B cell (primary cell): ENCODE results near the gene B4GALNT3. TPM values are rescaled to one million over a fixed set of nuclear protein-coding genes. Genes with fewer than 3 reads are reported as not detected.

Experiments used
- ATAC-seq: fragments of 200-7000 bp; cut with Tn5 transposase; one replicate; pipeline ENCODE4 v1.10.0; 2021; ENCODE audit warnings: low read depth, mild to moderate bottlenecking, moderate number of reproducible peaks, moderate library complexity
- CTCF ChIA-PET: fragments of 350-600 bp; sonication (Branson Sonifier 250); formaldehyde crosslinking; loops from one replicate; lab custom pipeline; 2021; ENCODE audit warnings: antibody characterized with exemption, inconsistent platforms; lab: Charles Lee
- POLR2A ChIA-PET: fragments of 350-600 bp; sonication (Branson Sonifier 250); formaldehyde crosslinking; loops from one replicate; lab custom pipeline; 2021; ENCODE audit warnings: antibody characterized with exemption; lab: Charles Lee
- DNase-seq: peaks from one replicate; pipeline ENCODE4 v3.0.0; 2013
- H2AFZ ChIP-seq: 2 replicates; pipeline ENCODE4 v1.6.1; 2012; ENCODE audit warnings: mild to moderate bottlenecking, low read depth, low read length; ENCODE audit not compliant: insufficient read depth, poor library complexity, severe bottlenecking
- H3K27ac ChIP-seq, 2 donors: 1 replicate in 1 of 2; 2 replicates in 1 of 2; pipeline ENCODE4 v1.5.1; 2012 to 2013; ENCODE audit warnings: low read length in 2 of 2, mild to moderate bottlenecking in 2 of 2, moderate library complexity in 1 of 2
- H3K27me3 ChIP-seq, 4 experiments: fragments of 200-600 bp in 1 of 4; sonication (generic) in 1 of 4; replicated peaks in 1 of 4; 1 replicate in 2 of 4; 2 replicates in 2 of 4; pipeline versions ENCODE4 v1.6.1 to v1.7.0; 2013 to 2016; ENCODE audit warnings: low read length in 3 of 4, mild to moderate bottlenecking in 2 of 4, mixed read lengths in 1 of 4, moderate library complexity in 1 of 4; ENCODE audit not compliant: insufficient read depth in 4 of 4, control insufficient read depth in 3 of 4; ENCODE audit errors: control extremely low read depth in 1 of 4
- H3K36me3 ChIP-seq, 2 experiments: replicated peaks in 1 of 2; 1 replicate in 1 of 2; 2 replicates in 1 of 2; pipeline versions ENCODE4 v1.6.1 to v1.7.1; 2013; ENCODE audit warnings: low read length in 1 of 2; ENCODE audit not compliant: insufficient read depth in 2 of 2, control insufficient read depth in 1 of 2; ENCODE audit errors: control extremely low read depth in 1 of 2, extremely low read depth in 1 of 2
- H3K4me1 ChIP-seq, 2 donors: fragments of 200-600 bp in 1 of 2; sonication (generic) in 1 of 2; 1 replicate in 1 of 2; 2 replicates in 1 of 2; pipeline versions ENCODE4 v1.5.1 to v1.6.1; 2013 to 2017; ENCODE audit warnings: low read length in 2 of 2; ENCODE audit not compliant: control insufficient read depth in 2 of 2, insufficient read depth in 2 of 2
- H3K4me2 ChIP-seq: replicated peaks from 2 replicates; pipeline ENCODE3; 2012; ENCODE audit warnings: mild to moderate bottlenecking, low read depth, low read length; ENCODE audit not compliant: poor library complexity, severe bottlenecking
- H3K4me3 ChIP-seq, 5 experiments: fragments of 200-600 bp in 1 of 5; sonication (generic) in 1 of 5; 1 replicate in 3 of 5; 2 replicates in 2 of 5; pipeline versions ENCODE4 v1.5.1 to v1.7.0; 2011 to 2016; ENCODE audit warnings: low read length in 4 of 5, mild to moderate bottlenecking in 4 of 5, low read depth in 2 of 5, control low read depth in 1 of 5, moderate library complexity in 1 of 5; ENCODE audit not compliant: insufficient read depth in 1 of 5; ENCODE audit errors: control extremely low read depth in 1 of 5, extremely low read depth in 1 of 5
- H3K79me2 ChIP-seq: fragments of 200-600 bp; sonication (generic); one replicate; pipeline ENCODE4 v1.6.0; 2016; ENCODE audit warnings: low read length; ENCODE audit not compliant: control insufficient read depth, insufficient read depth
- H3K9ac ChIP-seq: fragments of 200-600 bp; sonication (generic); 2 replicates; pipeline ENCODE4 v1.6.1; 2017; ENCODE audit warnings: mild to moderate bottlenecking, low read length, moderate library complexity
- H3K9me3 ChIP-seq, 3 donors: one replicate each; pipeline versions ENCODE4 v1.6.1 to v1.7.1; 2013; ENCODE audit warnings: low read length in 2 of 3; ENCODE audit not compliant: control insufficient read depth in 2 of 3, insufficient read depth in 1 of 3; ENCODE audit errors: control extremely low read depth in 1 of 3
- H4K20me1 ChIP-seq: 2 replicates; pipeline ENCODE4 v1.6.0; 2012; ENCODE audit warnings: mild to moderate bottlenecking, low read length; ENCODE audit not compliant: insufficient read depth, control insufficient read depth, poor library complexity, severe bottlenecking
- H3K27ac Mint-ChIP-seq: one replicate; pipeline ENCODE4 v1.8.0; 2021; ENCODE audit warnings: mixed read lengths
- H3K27me3 Mint-ChIP-seq: one replicate; pipeline ENCODE4 v1.8.0; 2021; ENCODE audit warnings: mixed read lengths
- H3K4me1 Mint-ChIP-seq: one replicate; pipeline ENCODE4 v1.8.0; 2021; ENCODE audit warnings: mixed read lengths
- H3K4me3 Mint-ChIP-seq: one replicate; pipeline ENCODE4 v1.8.0; 2021; ENCODE audit warnings: mixed read lengths
- H3K9me3 Mint-ChIP-seq: one replicate; pipeline ENCODE4 v1.8.0; 2022; ENCODE audit warnings: mixed read lengths; ENCODE audit not compliant: insufficient read depth
- EZH2 ChIP-seq: IDR thresholded peaks from 2 replicates; pipeline ENCODE4 v1.6.1; 2012; ENCODE audit warnings: borderline replicate concordance, low read depth, mild to moderate bottlenecking, moderate library complexity, low read length; ENCODE audit not compliant: insufficient read depth, poor library complexity, severe bottlenecking
- WGBS: methylation state at CpG from one replicate; pipeline ENCODE4 v1.1.5; 2013; ENCODE audit warnings: missing lambda C conversion rate; ENCODE audit not compliant: insufficient coverage; 5-methylcytosine and 5-hydroxymethylcytosine counted together
- intact Hi-C: fragments of 100-400 bp; cut with micrococcal nuclease; formaldehyde crosslinking; loops from one replicate; pipeline ENCODE4 v1.10.0; 2022
- polyA plus RNA-seq: library from polyadenylated mRNA; depleted of rRNA; stranded (reverse); fragments of >200 nt; gene quantifications from 2 replicates; pipeline ENCODE4 v1.2.3, GENCODE V29; 2012
- total RNA-seq, 2 donors: library from RNA; stranded (reverse); fragments of 120-200 nt in 1 of 2; gene quantifications; 1 replicate in 1 of 2; 2 replicates in 1 of 2; pipeline versions ENCODE4 v1.2.3 to v1.2.4, GENCODE V29; 2013 to 2022
- TF ChIP-seq, protein P1 (sequence below): fragments of 200-600 bp; IDR thresholded peaks from one replicate; pipeline ENCODE4 v1.8.0; 2022; ENCODE audit warnings: antibody characterized with exemption, mild to moderate bottlenecking

The B4GALNT3 gene
- total and polyA plus RNA-seq, 2 donors (not counting 1 experiment from before 2014, with no cell fraction given) = 0.25 TPM; not detected in 1

GRCh38 chr12:517538-517937, 57.8 kb downstream of the B4GALNT3 start:
- peaks cover 0 to 4% (median 0%) of the 10 kb centered on the region in 3 donors for H3K9me3 ChIP-seq
- no peaks in the 10 kb centered on the region for H3K9me3 Mint-ChIP-seq
- DNase-seq (no peak), ATAC-seq (no peak)
- no peak overlapping the region for H3K27ac Mint-ChIP-seq
- H3K79me2 ChIP-seq = no peaks in the 10 kb centered on the region
- ChIA-PET POLR2A (no interaction called here), CTCF (no interaction called here)
- no peaks in the 10 kb centered on the region for H3K36me3 ChIP-seq
- no peak overlapping the region for H3K9ac ChIP-seq
- no peak overlapping the region for H3K4me3 ChIP-seq
- H3K27ac ChIP-seq = no peak overlapping the region
- TF ChIP-seq EZH2 = no peak
- TF ChIP-seq, protein P1, sequence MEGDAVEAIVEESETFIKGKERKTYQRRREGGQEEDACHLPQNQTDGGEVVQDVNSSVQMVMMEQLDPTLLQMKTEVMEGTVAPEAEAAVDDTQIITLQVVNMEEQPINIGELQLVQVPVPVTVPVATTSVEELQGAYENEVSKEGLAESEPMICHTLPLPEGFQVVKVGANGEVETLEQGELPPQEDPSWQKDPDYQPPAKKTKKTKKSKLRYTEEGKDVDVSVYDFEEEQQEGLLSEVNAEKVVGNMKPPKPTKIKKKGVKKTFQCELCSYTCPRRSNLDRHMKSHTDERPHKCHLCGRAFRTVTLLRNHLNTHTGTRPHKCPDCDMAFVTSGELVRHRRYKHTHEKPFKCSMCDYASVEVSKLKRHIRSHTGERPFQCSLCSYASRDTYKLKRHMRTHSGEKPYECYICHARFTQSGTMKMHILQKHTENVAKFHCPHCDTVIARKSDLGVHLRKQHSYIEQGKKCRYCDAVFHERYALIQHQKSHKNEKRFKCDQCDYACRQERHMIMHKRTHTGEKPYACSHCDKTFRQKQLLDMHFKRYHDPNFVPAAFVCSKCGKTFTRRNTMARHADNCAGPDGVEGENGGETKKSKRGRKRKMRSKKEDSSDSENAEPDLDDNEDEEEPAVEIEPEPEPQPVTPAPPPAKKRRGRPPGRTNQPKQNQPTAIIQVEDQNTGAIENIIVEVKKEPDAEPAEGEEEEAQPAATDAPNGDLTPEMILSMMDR = no peak
- no peaks in the 10 kb centered on the region for H4K20me1 ChIP-seq
- no peaks in the 10 kb centered on the region for H3K4me1 ChIP-seq
- 83% methylated on average over 2 of the region's 3 CpGs for WGBS
- H3K4me2 ChIP-seq = no peak overlapping the region
- H3K4me1 Mint-ChIP-seq = no peaks in the 10 kb centered on the region
- no peak overlapping the region for H2AFZ ChIP-seq
- no peak overlapping the region for H3K4me3 Mint-ChIP-seq
- H3K27me3 ChIP-seq = peaks cover 0 to 10% (median 1%) of the 10 kb centered on the region in 4 experiments
- H3K27me3 Mint-ChIP-seq = peaks cover 28% of the 10 kb centered on the region
- intact Hi-C loops = no loop called here

DNA sequence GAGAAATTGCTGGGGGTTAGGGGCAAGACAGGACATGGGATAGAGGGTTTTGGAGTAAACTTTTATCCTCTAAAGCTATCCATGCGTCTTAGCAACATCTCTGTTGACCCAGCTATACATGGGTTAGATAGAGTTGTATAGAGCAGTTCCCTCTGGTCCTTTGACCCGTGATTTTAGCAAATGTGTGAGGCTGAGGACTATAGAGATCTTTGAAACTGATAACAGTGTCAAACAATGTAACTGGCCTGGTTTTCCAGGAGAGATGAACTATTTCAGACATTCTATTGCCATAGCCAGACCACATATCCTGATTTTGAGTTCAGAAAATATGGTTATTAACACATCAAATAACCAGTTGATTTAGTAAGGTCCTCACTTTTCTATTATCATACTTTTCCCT, 60.4 kb downstream of the B4GALNT3 start:
- H3K79me2 ChIP-seq = no peaks in the 10 kb centered on the region
- no CpG with 5 or more reads among the region's 2 CpGs for WGBS
- H3K4me1 Mint-ChIP-seq = no peaks in the 10 kb centered on the region
- H3K9ac ChIP-seq = no peak overlapping the region
- H3K4me3 Mint-ChIP-seq = no peak overlapping the region
- H4K20me1 ChIP-seq = no peaks in the 10 kb centered on the region
- H3K4me2 ChIP-seq = no peak overlapping the region
- no peak overlapping the region for H3K4me3 ChIP-seq
- intact Hi-C loops = no loop called here
- no peaks in the 10 kb centered on the region for H3K4me1 ChIP-seq
- peaks cover 21% of the 10 kb centered on the region for H3K27me3 Mint-ChIP-seq
- H3K27me3 ChIP-seq = peaks cover 0 to 8% (median 1%) of the 10 kb centered on the region in 4 experiments
- no peak overlapping the region for H3K27ac Mint-ChIP-seq
- no peaks in the 10 kb centered on the region for H3K36me3 ChIP-seq
- no peak for TF ChIP-seq EZH2
- TF ChIP-seq, protein P1 = no peak
- POLR2A ChIA-PET = no interaction called here
- H3K27ac ChIP-seq = no peak overlapping the region
- H3K9me3 ChIP-seq = no peaks in the 10 kb centered on the region
- no peak for ATAC-seq
- no peak for DNase-seq
- no peak overlapping the region for H2AFZ ChIP-seq
- H3K9me3 Mint-ChIP-seq = no peaks in the 10 kb centered on the region
- CTCF ChIA-PET = no interaction called here
